Kidney glomerular epithelial cell (primary cell): Measurements from ENCODE around the gene COL20A1.
"Not testable (repeated sequence)": the region's sequence is repeated elsewhere in the genome, so short reads cannot be mapped to it uniquely, and the experiment has no call there.

Source experiments
- DNase-seq: peaks from one replicate; lab custom pipeline; 2025; lab: John Stamatoyannopoulos, UW

COL20A1 gene

GRCh38 chr20:63291811-63292210 is 1.2 kb upstream of the COL20A1 start:
- no peak for DNase-seq

- no peak for DNase-seq
Observed at GRCh38 chr20:63292292-63292701, 689 bp upstream of the COL20A1 start.

GRCh38 chr20:63293456-63293855 is 470 bp downstream of the COL20A1 start:
- DNase-seq, result no peak

GRCh38 chr20:63293871-63294535 is 1.0 kb downstream of the COL20A1 start:
- DNase-seq, result no peak

GRCh38 chr20:63294536-63294900 is 1.5 kb downstream of the COL20A1 start:
- DNase-seq, result no peak

GRCh38 chr20:63295018-63295417 is 2.0 kb downstream of the COL20A1 start:
- DNase-seq, result no peak

GRCh38 chr20:63295422-63295821 is 2.4 kb downstream of the COL20A1 start:
- no peak for DNase-seq

- no peak for DNase-seq
Observed at GRCh38 chr20:63295846-63296245, 2.9 kb downstream of the COL20A1 start.

- DNase-seq, result no peak
Observed at GRCh38 chr20:63296531-63297299, 3.7 kb downstream of the COL20A1 start.

- no peak for DNase-seq
Observed at GRCh38 chr20:63297371-63297781, 4.4 kb downstream of the COL20A1 start.

- DNase-seq, result no peak
Observed at GRCh38 chr20:63297796-63298572, 5.0 kb downstream of the COL20A1 start.

GRCh38 chr20:63298731-63299312 is 5.8 kb downstream of the COL20A1 start:
- no peak for DNase-seq

GRCh38 chr20:63301671-63302070 is 8.7 kb downstream of the COL20A1 start:
- DNase-seq, result no peak

GRCh38 chr20:63303095-63303666 is 10.2 kb downstream of the COL20A1 start:
- no peak for DNase-seq

- DNase-seq, result no peak
Observed at GRCh38 chr20:63305393-63305792, 12.4 kb downstream of the COL20A1 start.

- not testable (repeated sequence) for DNase-seq
Observed at GRCh38 chr20:63305933-63306672, 13.1 kb downstream of the COL20A1 start.

- no peak for DNase-seq
Observed at GRCh38 chr20:63306673-63307537, 13.9 kb downstream of the COL20A1 start.

- no peak for DNase-seq
Observed at GRCh38 chr20:63307538-63308217, 14.7 kb downstream of the COL20A1 start.

- DNase-seq, result no peak
Observed at GRCh38 chr20:63308218-63308911, 15.4 kb downstream of the COL20A1 start.
